K562 (cell line): ENCODE measurements around the gene DGCR2. TPM values are rescaled to one million over a fixed set of nuclear protein-coding genes. Genes with fewer than 3 reads are reported as not detected.

Experiments
- HMGN3 ChIP-seq: IDR thresholded peaks from 2 replicates; pipeline ENCODE4 v1.6.1; 2011; ENCODE audit warnings: borderline replicate concordance, low read depth, mild to moderate bottlenecking, mixed read lengths, low read length; ENCODE audit not compliant: insufficient read length; ENCODE audit errors: extremely low read depth
- MED1 ChIP-seq: sonication (generic); formaldehyde crosslinking; IDR thresholded peaks from 2 replicates; pipeline ENCODE4 v1.8.1; 2023; ENCODE audit warnings: missing genetic modification reagents, borderline replicate concordance
- SRF ChIP-seq, 2 experiments: fragments of 250-450, 450-650 bp in 1 of 2; sonication (Bioruptor Pico) in 1 of 2; sonication (generic) in 1 of 2; formaldehyde crosslinking; IDR thresholded peaks; 2 replicates each; pipeline versions ENCODE4 v1.5.0 to v1.5.1; 2020 to 2022; ENCODE audit warnings: mild to moderate bottlenecking in 1 of 2, missing genetic modification reagents in 1 of 2
- ZNF12 ChIP-seq: sonication (generic); formaldehyde crosslinking; IDR thresholded peaks from 2 replicates; pipeline ENCODE4 v1.4.0; 2020; ENCODE audit warnings: mild to moderate bottlenecking, missing genetic modification reagents
- ZNF217 ChIP-seq: sonication (generic); formaldehyde crosslinking; IDR thresholded peaks from 2 replicates; pipeline ENCODE4 v1.8.0; 2022; ENCODE audit warnings: mild to moderate bottlenecking, missing genetic modification reagents
- ZSCAN29 ChIP-seq: fragments of 450-650 bp; IDR thresholded peaks from 2 replicates; pipeline ENCODE4 v1.6.1; 2017
- polyA plus RNA-seq, 8 experiments: library from polyadenylated mRNA; depleted of rRNA in 4 of 8; stranded (reverse) in 5 of 8; unstranded in 3 of 8; fragments of >200 nt; fragmentation: Nextera tagmentation in 2 of 8; fragmentation: Illumina TruSeq in 1 of 8; extraction: Ambion mirVana in 2 of 8; extraction: Trizol in 1 of 8; gene quantifications; 2 replicates each; pipeline versions ENCODE4 v1.2.1 to v1.2.3, GENCODE V29; 2011 to 2014; ENCODE audit warnings: inconsistent platforms in 1 of 8, missing spikeins in 1 of 8
- total RNA-seq, 7 experiments: library from RNA; depleted of rRNA in 6 of 7; stranded (reverse); fragments of >200 nt in 6 of 7; fragmentation: Illumina TruSeq in 2 of 7; extraction: Trizol in 2 of 7; gene quantifications; 2 replicates each; pipeline versions ENCODE4 v1.2.1 to v1.2.3, GENCODE V29; 2011 to 2021; ENCODE audit warnings: low replicate concordance in 1 of 7
- TF ChIP-seq, protein P1 (sequence below): fragments of 250-450 bp; sonication (Bioruptor Pico); IDR thresholded peaks from 2 replicates; pipeline ENCODE4 v1.5.1; 2021; ENCODE audit warnings: mild to moderate bottlenecking
- TF ChIP-seq, protein P2 (sequence below): fragments of 150-350 bp; conservative IDR thresholded peaks from 2 replicates; pipeline ENCODE4 v1.6.1; 2014; ENCODE audit warnings: low read length

Gene DGCR2
- total and polyA plus RNA-seq, 9 of the 15 experiments (the other 6 are each of a cell fraction or from before 2014, with no cell fraction given): 0.69 to 101 (median 56.4) TPM

DNA sequence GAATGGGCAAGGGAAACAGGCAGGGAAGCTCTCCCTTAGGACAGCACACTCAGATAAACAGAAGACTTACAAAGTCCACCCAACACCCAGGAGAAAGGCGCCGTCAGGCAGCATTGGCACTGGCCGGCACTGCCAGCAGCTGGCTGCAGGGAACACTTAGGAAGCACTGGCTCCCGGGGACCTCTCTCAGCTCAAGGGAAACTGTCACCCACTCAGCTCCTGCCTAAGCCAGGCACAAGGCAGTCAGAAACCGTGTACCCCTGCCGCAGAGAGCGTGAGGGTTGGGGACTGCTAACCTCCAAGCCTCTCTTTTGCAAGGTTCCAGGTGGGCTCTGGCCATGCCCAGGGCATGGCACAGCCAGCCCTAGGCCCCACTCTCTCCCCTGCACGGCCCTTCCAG, 64.7 kb downstream of the DGCR2 start (continued):
- TF ChIP-seq, protein P1, sequence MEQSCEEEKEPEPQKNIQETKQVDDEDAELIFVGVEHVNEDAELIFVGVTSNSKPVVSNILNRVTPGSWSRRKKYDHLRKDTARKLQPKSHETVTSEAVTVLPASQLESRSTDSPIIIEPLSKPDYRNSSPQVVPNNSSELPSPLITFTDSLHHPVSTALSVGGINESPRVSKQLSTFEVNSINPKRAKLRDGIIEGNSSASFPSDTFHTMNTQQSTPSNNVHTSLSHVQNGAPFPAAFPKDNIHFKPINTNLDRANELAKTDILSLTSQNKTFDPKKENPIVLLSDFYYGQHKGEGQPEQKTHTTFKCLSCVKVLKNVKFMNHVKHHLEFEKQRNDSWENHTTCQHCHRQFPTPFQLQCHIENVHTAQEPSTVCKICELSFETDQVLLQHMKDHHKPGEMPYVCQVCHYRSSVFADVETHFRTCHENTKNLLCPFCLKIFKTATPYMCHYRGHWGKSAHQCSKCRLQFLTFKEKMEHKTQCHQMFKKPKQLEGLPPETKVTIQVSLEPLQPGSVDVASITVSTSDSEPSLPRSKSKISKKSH (CRISPR knock-in tag): no peak
- TF ChIP-seq HMGN3 (peak; percentile 20), ZNF217 (CRISPR knock-in tag) (0 out of 2 replicates have a peak, but pooled peaks have one; percentile 53), ZNF12 (CRISPR knock-in tag) (no peak), MED1 (CRISPR knock-in tag) (0 out of 2 replicates have a peak, but pooled peaks have one; percentile 25), ZSCAN29 (no peak), SRF (CRISPR knock-in tag; IDR thresholded peaks at IDR 0.05) (no peak)
- TF ChIP-seq, protein P2, sequence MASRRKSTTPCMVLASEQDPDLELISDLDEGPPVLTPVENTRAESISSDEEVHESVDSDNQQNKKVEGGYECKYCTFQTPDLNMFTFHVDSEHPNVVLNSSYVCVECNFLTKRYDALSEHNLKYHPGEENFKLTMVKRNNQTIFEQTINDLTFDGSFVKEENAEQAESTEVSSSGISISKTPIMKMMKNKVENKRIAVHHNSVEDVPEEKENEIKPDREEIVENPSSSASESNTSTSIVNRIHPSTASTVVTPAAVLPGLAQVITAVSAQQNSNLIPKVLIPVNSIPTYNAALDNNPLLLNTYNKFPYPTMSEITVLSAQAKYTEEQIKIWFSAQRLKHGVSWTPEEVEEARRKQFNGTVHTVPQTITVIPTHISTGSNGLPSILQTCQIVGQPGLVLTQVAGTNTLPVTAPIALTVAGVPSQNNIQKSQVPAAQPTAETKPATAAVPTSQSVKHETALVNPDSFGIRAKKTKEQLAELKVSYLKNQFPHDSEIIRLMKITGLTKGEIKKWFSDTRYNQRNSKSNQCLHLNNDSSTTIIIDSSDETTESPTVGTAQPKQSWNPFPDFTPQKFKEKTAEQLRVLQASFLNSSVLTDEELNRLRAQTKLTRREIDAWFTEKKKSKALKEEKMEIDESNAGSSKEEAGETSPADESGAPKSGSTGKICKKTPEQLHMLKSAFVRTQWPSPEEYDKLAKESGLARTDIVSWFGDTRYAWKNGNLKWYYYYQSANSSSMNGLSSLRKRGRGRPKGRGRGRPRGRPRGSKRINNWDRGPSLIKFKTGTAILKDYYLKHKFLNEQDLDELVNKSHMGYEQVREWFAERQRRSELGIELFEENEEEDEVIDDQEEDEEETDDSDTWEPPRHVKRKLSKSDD: no peak
